GM15510 (cell line): ENCODE results near the gene ZNF365.

ENCODE experiments used
- POLR2A ChIP-seq: IDR thresholded peaks from 3 replicates; pipeline ENCODE4 v1.6.1; 2011; ENCODE audit warnings: borderline replicate concordance; ENCODE audit not compliant: insufficient read length; ENCODE audit errors: extremely low read depth

Gene ZNF365

GRCh38 chr10:62373995-62374861, at the start of gene ZNF365:
Gene ZNF365, plus strand, starts transcription at chr10:62374369. Its CDS starts 1,825 bp downstream, at chr10:62376194.
- TF ChIP-seq POLR2A: no peak

GRCh38 chr10:62326176-62326575, 48.0 kb upstream of the ZNF365 start:
- TF ChIP-seq POLR2A: no peak

GRCh38 chr10:62327885-62328284, 46.3 kb upstream of the ZNF365 start:
- TF ChIP-seq POLR2A: no peak

GRCh38 chr10:62330213-62330612, 44.0 kb upstream of the ZNF365 start:
- TF ChIP-seq POLR2A: no peak

GRCh38 chr10:62332406-62332805, 41.8 kb upstream of the ZNF365 start:
- no peak for TF ChIP-seq POLR2A

- TF ChIP-seq POLR2A: no peak
These were observed 40.9 kb upstream of the ZNF365 start for GRCh38 chr10:62333135-62333889.

- no peak for TF ChIP-seq POLR2A
These were observed 40.0 kb upstream of the ZNF365 start for GRCh38 chr10:62333988-62334682.

GRCh38 chr10:62335326-62335725, 38.8 kb upstream of the ZNF365 start:
- no peak for TF ChIP-seq POLR2A

- TF ChIP-seq POLR2A: no peak
These were observed 37.8 kb upstream of the ZNF365 start for GRCh38 chr10:62336404-62336803.

- no peak for TF ChIP-seq POLR2A
These were observed 32.8 kb upstream of the ZNF365 start for GRCh38 chr10:62341419-62341818.

- no peak for TF ChIP-seq POLR2A
These were observed 31.2 kb upstream of the ZNF365 start for GRCh38 chr10:62343000-62343399.

- no peak for TF ChIP-seq POLR2A
These were observed 26.1 kb upstream of the ZNF365 start for GRCh38 chr10:62348029-62348428.

- TF ChIP-seq POLR2A: no peak
These were observed 21.7 kb upstream of the ZNF365 start for GRCh38 chr10:62352356-62352970.

GRCh38 chr10:62354916-62355315, 19.3 kb upstream of the ZNF365 start:
- no peak for TF ChIP-seq POLR2A

- no peak for TF ChIP-seq POLR2A
These were observed 17.7 kb upstream of the ZNF365 start for GRCh38 chr10:62356447-62356846.
